DMS53 (cell line): Measurements from ENCODE around the gene KANTR.

Source experiments
- DNase-seq: peaks from one replicate; lab custom pipeline; 2025; lab: John Stamatoyannopoulos, UW

KANTR gene

DNA sequence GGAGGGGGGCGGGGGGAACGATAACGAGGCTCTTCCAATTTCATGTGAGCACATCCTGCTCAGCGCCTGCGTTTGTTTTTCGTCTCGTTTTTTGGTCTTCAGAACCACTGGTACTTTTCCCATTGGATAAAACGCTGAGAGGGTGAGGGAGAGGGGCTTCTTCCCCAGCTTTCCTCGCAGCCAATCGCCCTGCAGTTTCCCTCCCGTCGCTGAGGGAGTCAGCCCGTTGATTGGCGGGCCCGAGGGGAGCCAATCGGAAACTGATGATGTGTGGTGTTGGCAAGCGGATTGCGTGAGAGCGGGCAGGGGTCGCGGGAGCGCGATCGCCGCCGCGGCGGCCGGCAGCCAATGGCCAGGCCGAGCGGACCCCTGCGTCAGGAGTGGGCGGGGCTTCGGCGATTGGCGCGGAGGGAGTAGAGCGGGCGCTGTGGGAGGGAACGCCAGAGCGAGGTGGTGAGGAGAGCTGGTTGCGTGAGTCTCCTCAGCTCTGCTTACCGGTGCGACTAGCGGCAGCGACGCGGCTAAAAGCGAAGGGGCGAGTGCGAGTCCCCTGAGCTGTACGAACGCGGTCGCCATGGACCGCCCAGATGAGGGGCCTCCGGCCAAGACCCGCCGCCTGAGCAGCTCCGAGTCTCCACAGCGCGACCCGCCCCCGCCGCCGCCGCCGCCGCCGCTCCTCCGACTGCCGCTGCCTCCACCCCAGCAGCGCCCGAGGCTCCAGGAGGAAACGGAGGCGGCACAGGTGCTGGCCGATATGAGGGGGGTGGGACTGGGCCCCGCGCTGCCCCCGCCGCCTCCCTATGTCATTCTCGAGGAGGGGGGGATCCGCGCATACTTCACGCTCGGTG is 11.8 kb upstream of the KANTR start, which contains the start of gene TSPYL2:
TSS of gene TSPYL2 (plus strand) at position 443 of the 848 bp plus-strand sequence. CDS start at position 575, 132 bp downstream.
- DNase-seq: peak; percentile 98

DNA sequence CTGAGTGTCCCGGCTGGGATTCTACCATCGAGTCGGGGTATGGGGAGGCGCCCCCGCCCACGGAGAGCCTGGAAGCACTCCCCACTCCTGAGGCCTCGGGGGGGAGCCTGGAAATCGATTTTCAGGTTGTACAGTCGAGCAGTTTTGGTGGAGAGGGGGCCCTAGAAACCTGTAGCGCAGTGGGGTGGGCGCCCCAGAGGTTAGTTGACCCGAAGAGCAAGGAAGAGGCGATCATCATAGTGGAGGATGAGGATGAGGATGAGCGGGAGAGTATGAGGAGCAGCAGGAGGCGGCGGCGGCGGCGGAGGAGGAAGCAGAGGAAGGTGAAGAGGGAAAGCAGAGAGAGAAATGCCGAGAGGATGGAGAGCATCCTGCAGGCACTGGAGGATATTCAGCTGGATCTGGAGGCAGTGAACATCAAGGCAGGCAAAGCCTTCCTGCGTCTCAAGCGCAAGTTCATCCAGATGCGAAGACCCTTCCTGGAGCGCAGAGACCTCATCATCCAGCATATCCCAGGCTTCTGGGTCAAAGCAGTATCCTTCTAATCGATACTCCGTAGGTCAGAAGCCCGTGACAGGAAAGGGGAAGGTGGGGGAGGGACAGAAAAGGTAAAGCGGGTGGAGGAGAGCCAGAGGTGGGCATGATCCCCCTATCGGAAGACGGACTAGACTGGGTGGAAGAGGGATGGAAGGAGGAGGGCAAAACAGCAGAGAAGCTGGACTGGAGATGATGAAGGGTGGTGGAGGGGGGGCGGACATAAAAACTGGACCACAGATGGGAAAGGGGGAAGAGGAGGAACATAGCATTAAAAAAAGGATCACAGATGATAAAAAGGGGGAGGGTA is 10.9 kb upstream of the KANTR start:
- peak; percentile 28 for DNase-seq

DNA sequence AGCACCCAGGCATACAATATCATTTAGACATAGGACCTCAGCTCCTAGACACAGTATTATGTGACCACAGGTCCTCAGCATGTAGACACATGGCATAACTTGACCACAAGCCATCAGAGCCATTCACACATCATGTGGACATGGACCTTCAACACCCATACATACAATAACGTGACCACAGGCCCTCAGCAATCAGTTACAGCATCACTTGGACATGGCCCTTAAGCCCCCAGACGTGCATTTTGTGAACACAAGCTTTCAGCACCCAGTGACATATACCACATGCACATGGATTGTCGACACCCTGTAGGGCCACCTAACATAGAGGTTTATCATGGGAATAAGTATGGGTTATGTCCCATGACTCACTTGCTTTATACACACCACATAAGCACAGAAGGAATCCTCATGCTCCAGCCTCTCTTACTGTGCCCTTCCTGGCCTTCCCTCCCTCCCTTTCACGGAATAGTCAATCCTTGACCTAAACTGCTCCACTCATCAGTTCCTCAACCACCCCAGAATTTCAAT is 9.8 kb upstream of the KANTR start:
- DNase-seq: no peak

DNA sequence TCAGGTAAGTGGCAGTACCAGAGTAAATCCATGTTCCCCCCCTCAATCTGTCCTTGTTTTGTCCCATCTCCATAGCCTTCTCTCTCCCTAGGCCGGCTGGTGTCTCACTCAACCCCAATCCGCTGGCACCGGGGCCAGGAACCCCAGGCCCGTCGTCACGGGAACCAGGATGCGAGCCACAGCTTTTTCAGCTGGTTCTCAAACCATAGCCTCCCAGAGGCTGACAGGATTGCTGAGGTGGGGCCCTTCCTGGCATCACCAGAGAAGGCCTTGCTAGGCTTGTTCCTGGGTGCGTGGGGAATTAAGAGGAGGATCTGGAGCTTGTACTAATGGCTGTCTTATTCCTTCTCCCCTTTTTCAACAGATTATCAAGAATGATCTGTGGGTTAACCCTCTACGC is 9.1 kb upstream of the KANTR start:
- DNase-seq: peak; percentile 4

DNA sequence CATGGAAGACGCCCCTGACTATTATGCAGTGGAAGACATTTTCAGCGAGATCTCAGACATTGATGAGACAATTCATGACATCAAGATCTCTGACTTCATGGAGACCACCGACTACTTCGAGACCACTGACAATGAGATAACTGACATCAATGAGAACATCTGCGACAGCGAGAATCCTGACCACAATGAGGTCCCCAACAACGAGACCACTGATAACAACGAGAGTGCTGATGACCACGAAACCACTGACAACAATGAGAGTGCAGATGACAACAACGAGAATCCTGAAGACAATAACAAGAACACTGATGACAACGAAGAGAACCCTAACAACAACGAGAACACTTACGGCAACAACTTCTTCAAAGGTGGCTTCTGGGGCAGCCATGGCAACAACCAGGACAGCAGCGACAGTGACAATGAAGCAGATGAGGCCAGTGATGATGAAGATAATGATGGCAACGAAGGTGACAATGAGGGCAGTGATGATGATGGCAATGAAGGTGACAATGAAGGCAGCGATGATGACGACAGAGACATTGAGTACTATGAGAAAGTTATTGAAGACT is 8.2 kb upstream of the KANTR start:
- DNase-seq: no peak

DNA sequence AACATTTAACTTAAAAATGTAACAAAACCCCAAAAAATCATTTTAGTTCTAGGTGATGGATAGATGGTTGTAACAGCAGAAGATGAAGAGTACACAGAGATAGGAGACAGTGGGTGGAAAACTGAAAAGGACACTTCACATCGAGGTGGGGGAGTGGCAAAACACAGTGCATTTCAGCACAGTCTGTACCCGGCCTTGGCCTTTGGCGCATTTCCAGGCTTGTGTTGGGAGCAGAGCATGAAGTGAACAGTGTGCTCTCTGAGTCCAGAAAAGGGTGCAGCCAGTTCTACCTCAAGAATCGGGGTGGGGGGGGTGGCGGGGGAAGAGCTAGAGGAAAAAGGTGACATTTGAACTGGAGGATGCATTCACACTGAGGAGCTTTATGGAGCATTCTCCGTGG is 7.5 kb upstream of the KANTR start:
- DNase-seq: peak; percentile 35

DNA sequence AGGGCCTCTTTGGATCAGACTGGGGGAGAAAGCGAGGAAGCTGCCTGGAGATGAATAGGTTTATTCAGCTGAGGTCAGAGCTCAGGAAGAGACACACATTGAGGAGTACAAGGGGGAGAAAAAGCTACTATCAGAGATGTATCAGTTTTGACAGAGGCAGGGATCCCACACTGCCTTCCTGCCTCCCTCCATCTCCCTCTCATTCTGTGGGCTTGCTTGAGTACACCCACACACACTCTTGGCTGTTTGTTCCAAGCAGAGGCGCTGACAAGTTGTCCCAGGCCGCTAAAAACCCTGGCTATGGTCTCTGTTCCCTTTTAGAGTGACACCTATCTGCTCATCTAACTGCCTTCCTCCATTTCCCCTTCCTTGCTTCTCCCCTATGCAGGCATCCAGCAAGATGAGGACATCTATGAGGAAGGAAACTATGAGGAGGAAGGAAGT is 6.5 kb upstream of the KANTR start:
- peak; percentile 32 for DNase-seq

DNA sequence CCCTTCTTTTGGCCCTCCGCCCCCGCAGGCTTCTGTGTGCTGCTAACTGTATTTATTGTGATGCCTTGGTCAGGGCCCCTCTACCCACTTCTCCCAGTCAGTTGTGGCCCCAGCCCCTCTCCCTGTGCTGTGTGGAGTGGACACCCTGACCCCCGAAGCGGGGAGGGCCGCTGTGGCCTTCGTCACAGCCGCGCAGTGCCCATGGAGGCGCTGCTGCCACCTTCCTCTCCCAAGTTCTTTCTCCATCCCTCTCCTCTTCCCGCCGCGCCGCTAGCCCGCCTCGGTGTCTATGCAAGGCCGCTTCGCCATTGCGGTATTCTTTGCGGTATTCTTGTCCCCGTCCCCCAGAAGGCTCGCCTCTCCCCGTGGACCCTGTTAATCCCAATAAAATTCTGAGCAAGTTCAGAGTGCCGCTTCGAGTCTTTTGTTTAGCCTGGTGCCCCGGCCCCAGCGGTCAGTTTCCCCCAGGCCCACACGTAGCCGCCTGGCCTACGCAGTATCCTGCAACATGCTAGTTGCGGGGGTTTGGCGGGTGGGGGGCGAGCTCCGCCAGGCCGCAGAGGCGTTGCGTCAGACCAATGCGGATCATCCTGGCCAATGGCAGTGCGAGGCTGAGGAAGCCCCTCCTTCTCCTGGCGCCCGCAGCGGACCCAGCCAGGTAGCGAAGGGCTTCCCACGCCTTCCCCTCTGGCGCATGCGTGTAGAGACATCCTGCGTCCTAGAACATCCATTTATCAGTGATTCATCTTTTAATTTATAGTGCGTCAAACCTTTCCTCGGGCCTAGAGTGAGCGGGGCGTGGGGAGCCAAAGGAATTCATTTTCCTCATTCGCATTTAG is 5.6 kb upstream of the KANTR start:
- DNase-seq: peak; percentile 94

DNA sequence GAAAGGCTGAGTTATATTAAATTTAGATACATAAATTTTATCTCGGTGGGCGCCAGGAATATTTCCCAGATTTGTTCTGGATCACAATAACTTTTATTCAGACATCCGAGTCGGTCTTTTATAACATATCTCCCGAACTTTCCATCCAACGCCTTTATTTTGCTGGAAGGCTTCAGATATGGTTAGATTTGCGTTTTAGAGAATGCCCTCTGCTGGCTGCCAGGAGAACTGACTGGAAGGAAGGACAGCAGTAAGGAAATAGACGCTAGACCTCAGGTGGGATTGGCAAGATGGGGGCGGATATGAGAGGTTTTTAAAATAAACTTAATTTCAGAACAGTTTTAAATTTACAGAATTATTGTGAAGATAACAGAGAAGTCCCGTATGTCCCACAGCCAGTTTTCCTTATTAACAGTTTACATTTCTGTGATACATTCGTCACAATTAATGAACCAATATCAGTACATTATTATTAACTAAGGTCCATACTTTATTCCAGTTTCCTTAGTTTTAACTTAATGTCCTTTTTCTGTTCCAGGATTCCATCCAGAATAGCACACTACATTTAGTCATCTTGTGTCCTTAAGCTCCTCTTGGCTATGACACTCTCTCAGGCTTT is 4.6 kb upstream of the KANTR start:
- peak; percentile 83 for DNase-seq

DNA sequence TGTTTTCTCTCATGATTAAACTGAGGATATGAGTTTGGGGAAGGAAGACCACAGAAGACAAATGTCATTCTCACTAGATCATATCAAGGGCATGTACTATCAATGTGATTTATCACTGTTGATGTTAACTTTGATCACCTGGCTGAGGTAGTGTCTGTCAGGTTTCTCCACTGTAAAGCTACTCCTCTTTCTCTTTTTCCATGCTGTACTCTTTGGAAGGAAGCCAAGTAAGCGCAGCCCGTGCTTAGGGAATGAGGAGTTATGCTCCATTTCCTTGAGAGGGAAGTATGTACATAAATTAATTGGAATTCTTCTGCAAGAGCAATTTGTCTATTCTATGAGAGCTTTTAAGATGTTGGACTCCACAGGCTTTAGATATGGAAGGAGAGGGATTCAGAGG is 4.0 kb upstream of the KANTR start:
- DNase-seq: peak; percentile 14

DNA sequence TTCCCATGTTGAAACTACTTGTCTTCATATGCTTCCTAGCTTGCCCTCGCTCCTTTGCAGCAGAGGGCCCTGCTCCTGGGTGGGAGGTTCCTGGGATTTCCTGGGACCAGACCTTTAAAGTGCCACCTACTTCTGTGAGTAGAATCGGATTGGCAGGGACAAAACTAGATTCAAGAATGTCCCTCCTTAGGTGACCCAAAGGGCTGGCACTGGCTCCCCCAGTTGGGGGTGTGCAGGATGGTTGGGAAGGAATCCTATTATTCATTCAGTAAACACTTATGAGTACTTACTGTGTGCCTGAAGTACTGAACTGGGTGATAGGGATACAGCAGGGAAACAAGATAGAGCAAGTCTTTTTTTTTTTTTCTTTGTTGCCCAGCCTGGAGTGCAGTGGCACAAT is 2.6 kb upstream of the KANTR start:
- DNase-seq: peak; percentile 35

DNA sequence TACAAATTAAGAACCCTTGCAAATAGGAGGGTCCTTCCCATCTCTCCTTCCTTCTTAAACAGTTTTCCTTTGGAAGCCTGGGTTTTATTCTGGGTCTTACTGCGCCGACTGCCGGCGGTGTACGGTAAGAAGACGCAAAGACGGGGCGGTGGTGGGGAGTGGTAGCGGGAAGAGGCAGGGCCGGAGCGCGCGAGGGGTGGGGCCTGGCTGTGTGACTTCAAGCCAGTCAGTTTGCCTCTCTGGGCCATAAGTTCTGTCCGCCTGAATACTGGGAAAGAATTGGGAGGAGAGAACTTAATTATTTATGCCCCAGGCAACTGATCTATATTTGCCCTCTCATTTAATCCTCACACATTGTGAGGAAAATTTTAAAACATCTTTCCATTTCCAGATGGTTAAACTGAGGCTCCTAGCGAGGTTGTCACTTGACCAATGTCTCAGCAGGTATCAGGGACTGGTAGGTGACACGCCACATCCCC is 726 bp upstream of the KANTR start:
- peak; percentile 94 for DNase-seq

DNA sequence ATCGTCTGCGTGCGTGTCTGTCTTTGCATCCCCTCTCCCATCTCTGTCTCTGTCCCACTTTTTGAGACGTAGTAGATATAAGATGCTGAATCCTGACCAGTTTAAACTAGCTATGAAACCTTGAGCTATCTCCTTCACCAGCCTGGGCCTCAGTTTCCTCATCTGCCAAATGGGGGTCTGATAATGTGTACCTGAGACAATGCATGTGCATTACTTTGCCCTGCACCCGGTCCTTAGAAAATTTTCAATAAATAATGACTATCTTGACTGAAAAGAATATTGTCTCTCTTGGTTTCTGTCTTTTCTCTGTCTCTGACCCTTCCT is 602 bp downstream of the KANTR start:
- DNase-seq: no peak

DNA sequence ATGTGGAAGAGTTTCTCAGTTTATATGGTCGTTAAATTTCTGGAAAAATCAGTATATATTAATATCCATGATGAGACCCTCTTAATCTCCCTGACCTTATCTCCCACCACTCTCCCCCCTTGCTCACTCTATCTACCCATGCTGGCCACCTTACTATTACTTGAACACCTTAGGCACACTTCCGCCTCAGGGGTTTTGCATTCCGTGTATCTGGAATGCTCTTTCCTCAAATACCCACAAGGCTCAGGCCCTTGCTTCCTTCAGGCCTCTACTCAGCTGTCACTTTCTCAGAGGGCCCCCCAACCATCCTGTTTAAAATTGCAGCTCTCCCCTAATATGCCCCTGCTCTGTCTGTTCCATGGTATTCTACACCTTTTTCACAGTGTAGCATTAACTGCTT is 1.9 kb downstream of the KANTR start:
- no peak for DNase-seq

DNA sequence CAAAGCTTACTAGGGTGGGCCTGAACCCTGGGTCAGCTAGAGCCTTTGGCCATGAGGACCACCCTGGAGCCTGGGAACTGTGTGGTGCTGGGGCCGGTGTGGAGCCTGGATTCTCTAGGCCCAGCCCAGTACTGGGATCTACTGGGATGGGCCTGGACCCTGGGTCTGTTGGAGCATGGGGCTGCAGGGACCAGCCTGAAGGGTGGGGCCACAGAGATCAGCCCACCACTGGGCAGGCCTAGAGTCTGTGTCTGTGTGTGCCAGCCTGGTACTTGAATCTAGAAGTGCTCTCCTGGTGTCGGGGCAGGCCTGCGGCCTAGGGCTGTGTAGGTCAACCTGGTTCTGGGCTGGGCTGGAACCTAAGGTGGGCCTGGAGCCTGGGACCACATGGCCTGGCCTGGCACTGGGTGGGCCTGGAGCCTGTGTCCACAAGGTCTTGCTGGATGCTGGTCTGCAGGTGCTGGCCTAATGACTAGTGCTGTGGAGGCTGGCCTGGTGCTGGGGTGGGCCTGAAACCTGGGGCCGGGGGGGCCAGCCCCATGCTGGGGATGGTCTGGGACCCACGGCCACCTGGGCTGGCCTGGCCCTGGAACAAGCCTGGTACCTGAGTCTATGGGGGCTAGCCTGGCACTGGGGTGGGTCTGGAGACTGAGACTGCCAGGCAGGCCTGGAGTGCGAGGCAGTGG is 21.1 kb downstream of the KANTR start:
- no peak for DNase-seq

DNA sequence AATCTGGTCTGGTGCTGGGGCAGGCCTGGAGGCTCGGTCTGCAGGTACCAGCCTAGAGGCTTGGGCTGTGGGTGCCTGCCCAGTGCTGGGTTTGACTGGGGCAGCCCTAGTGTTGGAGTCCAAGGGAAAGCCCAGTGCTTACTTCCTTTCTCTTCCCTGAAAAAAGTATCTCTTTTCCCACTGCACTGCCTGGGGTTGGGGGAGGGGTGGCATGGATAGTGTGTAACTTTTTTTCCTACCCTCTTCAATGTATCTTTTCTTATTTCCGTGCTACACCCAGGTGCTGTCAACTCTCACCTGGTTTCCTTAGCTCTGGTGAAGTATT is 21.6 kb downstream of the KANTR start:
- no peak for DNase-seq

DNA sequence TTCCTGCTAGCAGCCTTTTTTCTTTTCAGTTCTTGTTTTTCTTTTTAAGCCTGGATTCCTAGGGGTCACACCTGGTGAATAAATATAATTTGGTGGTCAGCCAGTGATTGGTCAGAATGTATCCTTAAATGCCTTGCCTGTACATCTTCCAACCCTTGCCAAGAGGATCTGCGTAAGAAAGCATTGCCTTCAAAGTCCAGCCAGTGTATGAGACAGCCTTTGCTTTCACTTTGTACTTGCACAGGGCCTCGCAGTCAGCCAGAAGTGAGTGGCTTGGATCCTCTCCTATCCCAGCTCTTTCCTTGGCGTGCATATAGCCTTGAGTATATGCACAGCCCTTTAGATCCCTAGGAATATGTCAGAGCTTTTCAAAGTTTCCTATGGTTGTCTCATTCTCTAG is 22.2 kb downstream of the KANTR start:
- DNase-seq: no peak

DNA sequence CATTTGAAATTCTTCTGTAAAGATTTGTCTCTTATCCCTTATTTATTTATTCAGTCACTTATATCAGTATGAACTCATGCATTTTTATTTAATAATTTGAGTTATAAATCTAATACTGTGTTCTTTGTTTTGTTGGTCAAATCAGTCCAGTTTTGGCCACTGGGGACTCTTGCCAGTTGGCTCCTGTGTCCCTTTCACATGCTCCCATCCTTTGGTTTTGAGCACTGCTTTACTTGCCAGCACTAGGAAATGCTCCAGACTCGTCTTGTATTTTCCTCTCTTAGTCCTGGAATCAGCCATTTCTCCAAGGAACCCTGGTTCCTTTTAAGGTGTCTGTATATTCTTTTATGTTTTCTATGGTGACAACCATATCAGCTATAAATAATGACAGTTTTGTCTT is 28.1 kb downstream of the KANTR start:
- DNase-seq: no peak

DNA sequence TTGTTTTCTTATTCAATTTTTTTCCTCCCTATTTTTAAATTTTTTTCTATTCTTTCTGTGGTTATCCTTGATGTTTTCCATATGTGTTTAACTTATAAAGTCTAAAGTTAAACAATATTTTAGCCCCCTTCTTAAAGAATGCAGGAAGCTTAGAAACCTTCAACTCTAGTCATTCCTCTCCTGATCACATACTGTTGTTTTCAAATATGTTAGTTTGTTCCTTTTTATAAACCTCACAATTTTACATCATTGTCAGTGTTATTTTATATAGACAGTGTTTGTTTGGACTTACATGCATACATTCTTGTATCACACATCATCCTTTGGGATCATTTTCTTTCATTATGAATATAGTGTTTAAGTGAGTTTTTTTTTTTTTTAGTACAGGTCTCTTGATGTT is 31.6 kb downstream of the KANTR start:
- DNase-seq: no peak

DNA sequence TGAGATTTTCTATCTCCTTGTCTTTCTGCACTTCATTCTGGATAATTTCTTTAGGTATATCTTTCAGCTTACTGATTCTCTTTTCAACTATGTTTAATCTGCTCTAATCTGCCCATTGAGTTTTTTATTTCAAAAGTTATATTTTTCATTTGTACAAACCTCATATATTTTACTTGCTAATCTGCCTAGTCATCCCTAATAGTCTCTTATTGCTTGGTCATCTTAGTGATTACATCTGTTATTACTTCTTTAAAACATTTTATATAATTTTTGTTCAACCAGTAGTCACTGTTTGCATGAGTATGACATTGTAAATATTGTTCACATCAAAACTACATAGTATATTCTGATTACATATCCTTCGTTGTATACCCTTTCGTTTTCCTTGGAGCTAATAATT is 32.4 kb downstream of the KANTR start:
- DNase-seq: no peak
